NT2/D1 (cell line): Measurements from ENCODE around the gene CLDN22.

Experiments used
- YY1 ChIP-seq: IDR thresholded peaks from 2 replicates; pipeline ENCODE4 v1.6.1; 2011; ENCODE audit not compliant: insufficient read length, insufficient read depth
- ZNF274 ChIP-seq: IDR thresholded peaks from 2 replicates; pipeline ENCODE4 v1.6.1; 2011; ENCODE audit warnings: mild to moderate bottlenecking, low read depth, low read length

- TF ChIP-seq ZNF274 (no peak), YY1 (no peak)
Observed at GRCh38 chr4:183347146-183347545, 27.1 kb upstream of the CLDN22 start.
